Inflammatory macrophage treated with lipopolysaccharide for 4 hours (primary cell): Measurements from ENCODE around the gene TMC2.
A peak's percentile ranks its signal among the peaks of the same experiment; 100 is the strongest.

ENCODE experiments used
- DNase-seq: peaks from one replicate; pipeline ENCODE4 v3.0.0-alpha.2; 2020

Gene TMC2

GRCh38 chr20:2626853-2627541, 90.6 kb downstream of the TMC2 start:
- no peak for DNase-seq

DNA sequence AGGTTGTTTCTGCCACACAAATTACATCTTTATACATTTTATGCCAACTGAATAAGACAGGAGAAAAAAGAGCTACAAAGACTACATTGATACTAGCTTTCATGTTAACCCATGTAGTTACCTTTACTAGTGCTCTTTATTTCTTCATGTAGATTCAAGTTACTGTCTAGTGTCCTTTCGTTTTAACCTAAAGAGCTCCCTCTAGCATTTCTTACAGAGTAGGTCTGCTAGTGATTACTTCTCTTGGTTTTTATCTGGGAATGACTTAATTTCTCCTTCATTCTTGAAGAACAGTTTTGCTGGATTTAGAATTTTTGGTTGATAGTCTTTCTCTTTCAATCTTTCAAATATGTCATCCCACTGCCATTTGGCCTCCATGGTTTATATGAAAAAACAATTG, 94.9 kb downstream of the TMC2 start:
- DNase-seq = no peak

- DNase-seq = no peak
Observed at GRCh38 chr20:2633381-2633780, 97.0 kb downstream of the TMC2 start.

DNA sequence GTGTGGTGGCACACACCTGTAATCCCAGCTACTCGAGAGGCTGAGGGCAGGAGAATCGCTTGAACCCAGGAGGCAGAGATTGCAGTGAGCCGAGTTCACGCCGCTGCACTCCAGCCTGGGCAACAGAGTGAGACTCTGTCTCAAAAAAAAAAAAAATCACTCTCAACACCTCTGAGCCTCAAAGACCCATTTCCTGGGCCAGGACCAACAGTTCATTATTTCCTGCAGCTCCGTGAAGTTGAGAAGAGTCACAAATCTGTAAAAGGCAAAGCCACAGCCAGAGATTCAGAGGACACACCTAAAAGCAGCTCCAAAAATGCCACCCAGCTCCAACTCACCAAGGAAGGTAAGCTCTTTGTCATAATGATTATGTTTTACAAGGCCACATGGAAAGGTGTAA, 100.9 kb downstream of the TMC2 start:
- DNase-seq = no peak

DNA sequence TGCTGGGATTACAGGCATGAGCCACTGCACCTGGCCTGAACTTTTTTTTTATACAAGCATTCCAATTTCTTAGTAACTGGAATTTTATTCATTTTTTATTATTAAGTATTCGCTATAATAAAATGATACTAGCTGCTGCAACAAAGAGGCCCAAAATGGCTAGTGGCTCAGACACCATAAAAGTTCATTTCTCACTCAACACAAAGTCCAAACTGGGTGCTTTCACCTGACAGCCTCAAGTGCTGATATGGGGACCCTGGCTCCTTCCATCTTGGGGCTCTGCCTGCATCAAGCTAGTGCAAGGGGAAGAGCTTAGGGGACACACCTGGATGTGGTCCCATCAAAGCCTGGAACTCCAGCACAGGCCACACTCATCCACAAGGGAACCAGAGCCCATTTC, 103.9 kb downstream of the TMC2 start:
- DNase-seq = no peak

DNA sequence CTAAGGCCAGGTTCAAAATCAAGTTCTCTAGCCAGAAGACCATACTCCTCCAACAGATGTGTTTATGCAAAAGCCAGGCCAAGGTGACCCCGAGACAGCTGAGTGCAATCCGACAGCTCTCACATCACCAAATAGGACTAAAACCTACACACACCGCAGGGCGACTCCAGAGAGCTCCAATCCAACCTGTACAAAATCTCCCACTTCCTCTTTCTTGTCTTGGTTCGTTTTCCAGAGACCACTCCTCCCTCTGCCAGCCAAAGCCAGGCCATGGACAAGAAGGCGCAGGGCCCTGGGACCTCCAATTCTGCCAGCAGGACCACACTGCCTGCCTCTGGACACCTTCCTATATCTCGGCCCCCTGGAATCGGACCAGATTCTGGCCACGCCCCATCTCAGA, 104.5 kb downstream of the TMC2 start:
- DNase-seq = no peak

GRCh38 chr20:2643708-2644107, 107.3 kb downstream of the TMC2 start:
- DNase-seq = no peak

DNA sequence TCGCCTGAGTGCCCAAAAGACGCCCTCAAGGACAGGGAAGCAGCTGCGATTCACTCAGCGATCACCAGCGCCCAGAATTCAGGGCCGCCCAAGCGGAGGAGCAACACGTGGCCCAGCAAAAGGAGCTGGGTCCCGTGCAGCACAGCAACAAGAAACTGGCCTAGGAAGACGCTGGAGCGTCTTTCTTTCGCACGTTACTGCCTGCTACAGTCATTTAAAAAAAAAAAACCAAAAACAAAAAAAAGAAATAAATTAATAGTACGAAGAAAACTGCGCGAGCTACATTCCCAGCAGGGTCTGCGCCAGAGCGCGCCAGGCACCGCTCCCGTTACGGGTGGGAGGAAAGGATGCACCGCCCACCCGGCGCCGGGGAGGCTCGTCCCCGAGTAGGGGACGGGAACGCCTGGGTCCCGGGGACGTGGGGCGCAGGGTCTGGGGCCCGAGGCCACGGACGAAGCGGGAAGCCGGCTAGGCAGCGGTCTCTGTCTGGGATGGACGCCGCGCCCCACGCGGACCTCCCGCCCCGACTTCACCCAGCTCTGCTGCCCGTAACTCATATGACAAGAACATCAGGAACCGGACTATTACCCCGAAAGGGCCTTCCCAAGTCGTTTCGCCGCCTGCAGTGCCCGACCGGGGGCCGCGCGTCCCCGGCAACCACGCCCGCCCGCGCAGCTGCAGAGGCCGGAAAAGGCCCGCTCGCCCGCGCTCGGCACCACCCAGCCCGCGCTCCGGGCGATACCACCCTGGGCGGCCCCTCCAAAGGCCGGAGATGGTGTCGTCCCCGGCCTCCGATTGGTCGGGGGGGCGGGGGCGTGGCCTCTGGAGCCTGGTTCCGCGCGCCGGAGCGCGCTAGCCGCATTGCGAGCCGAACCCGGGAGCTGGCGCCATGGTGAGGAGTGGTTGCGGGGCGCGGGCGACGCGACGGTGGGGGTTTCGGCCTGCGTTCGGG, 115.7 kb downstream of the TMC2 start, which contains the start of gene NOP56:
NOP56 (plus strand) TSS at position 861 of the 952 bp plus-strand sequence; CDS start at position 890, 29 bp downstream.
- DNase-seq = peak; percentile 85

DNA sequence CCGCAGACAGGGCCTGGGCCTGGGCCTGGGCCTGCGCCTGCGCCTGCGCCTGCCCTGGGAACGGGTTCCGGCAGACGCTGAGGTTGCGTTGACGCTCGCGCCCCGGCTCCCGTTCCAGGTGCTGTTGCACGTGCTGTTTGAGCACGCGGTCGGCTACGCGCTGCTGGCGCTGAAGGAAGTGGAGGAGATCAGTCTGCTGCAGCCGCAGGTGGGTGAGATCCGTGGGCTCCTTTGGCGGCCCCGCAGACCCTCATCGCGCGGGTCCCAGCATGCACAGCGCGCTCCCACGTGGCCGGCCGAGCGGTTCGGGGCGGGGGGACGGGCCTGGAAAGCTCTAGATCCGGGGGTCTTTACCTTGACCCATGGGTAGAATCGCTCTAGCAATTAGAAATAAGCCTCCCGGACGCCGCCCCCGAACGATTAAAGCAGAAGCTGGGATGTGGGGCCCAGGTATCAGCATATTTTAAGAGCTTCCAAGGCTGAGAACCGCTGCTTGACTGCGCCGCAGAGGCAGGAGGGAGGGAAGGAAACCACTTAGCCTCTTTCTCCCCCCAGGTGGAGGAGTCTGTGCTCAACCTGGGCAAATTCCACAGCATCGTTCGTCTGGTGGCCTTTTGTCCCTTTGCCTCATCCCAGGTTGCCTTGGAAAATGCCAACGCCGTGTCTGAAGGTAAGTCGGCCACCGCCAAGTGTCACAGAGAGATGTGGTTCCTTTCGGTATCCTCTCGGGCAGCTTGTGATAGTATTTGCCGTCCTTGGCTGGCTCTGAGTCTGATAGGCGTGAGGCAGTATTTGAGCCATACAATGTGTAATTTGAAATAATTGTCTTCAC, 116.6 kb downstream of the TMC2 start:
- peak; percentile 21 for DNase-seq

- DNase-seq = no peak
Observed at GRCh38 chr20:2653556-2654383, 117.4 kb downstream of the TMC2 start.

- DNase-seq = no peak
Observed at GRCh38 chr20:2654384-2654822, 118.0 kb downstream of the TMC2 start.

DNA sequence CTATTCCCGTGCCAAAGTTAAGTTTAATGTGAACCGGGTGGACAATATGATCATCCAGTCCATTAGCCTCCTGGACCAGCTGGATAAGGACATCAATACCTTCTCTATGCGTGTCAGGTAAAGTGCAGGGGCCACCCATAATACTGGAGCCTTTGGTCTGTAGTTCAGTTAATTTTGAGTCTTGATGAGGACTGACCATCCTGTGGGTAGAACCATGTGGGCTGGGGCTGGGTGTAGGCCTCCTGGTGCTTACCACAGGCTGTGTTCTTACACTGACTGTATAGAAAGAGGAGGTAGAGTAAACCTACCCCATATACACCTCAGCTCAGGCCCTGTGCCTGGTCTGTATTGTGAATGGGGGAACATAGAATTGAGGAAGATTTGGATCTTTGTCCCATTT, 118.5 kb downstream of the TMC2 start:
- DNase-seq = no peak

- DNase-seq = no peak
Observed at GRCh38 chr20:2655331-2656116, 119.2 kb downstream of the TMC2 start.

DNA sequence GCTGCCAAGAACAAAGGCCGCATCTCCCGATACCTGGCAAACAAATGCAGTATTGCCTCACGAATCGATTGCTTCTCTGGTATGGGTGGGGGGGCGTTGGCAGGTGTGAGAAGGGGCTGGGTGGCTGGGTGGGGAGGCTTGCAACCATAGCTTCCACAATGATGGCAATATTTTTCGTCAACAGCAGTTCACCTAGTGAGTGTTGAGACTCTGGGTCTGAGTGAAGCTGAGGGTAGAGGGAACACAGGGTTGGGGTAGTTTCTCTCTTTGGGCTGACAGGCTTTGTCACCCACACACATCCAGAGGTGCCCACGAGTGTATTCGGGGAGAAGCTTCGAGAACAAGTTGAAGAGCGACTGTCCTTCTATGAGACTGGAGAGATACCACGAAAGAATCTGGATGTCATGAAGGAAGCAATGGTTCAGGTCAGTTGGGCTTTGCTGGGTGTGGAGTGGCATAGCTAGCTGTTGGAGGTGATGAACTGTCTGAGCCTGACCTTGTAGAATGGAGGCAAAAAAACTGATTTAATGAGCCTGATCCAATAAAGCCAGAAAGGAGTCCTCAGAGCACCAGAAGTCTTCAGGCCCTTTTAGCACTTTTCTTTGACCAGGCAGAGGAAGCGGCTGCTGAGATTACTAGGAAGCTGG, 120.2 kb downstream of the TMC2 start:
- no peak for DNase-seq

DNA sequence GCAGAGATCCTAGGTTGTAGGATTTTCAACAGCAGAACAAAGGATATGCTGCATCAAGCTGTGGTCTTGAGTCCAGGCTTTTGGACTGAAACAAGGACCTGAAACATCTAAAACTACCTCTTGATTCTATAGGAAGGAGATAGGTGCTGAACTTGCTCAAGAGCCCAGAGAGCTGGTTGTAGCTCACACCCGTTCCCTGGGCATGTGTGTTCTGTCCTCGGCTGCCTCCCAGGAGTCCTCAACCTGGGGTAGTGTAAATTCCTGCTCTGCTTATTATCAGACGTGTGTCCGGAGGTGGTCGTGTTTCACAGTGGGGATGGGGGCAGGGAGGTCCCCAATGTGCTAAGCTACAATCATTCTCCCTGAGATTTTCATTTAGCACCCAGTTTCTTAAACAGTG, 120.9 kb downstream of the TMC2 start:
- no peak for DNase-seq

DNA sequence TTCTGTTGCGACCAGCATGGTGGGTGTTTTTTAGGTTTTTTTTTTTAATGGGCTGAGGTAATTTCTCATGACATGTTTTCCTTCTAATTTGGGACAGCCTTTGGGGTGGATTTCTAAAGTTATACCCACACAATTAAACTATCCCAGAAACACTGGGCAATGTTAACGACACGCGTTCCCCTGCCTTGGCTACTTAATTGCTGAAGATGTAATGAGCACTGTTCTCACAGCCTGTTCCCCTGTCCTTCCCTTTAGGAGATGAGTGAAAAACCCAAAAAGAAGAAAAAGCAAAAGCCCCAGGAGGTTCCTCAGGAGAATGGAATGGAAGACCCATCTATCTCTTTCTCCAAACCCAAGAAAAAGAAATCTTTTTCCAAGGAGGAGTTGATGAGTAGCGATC, 121.3 kb downstream of the TMC2 start:
- DNase-seq = no peak

- DNase-seq = no peak
Observed at GRCh38 chr20:2658414-2659354, 122.3 kb downstream of the TMC2 start.

- no peak for DNase-seq
Observed at GRCh38 chr20:2659547-2659946, 123.2 kb downstream of the TMC2 start.

GRCh38 chr20:2663364-2663886, 127.1 kb downstream of the TMC2 start:
- no peak for DNase-seq
